OCI-M1 (cell line): Measurements from ENCODE around the gene PNMA6A.
"Not testable (repeated sequence)": the region's sequence is repeated elsewhere in the genome, so short reads cannot be mapped to it uniquely, and the experiment has no call there.

Source experiments
- DNase-seq: peaks from one replicate; lab custom pipeline; 2025; lab: John Stamatoyannopoulos, UW

PNMA6A gene

GRCh38 chrX:153075366-153075765 lies 3.1 kb downstream of the PNMA6A start:
- no peak for DNase-seq

- not testable (repeated sequence) for DNase-seq
These were observed 5.3 kb downstream of the PNMA6A start for GRCh38 chrX:153077437-153078135.

GRCh38 chrX:153083238-153083923 lies 11.1 kb downstream of the PNMA6A start:
- not testable (repeated sequence) for DNase-seq

GRCh38 chrX:153102418-153102817 lies 30.2 kb downstream of the PNMA6A start:
- DNase-seq, result no peak

- not testable (repeated sequence) for DNase-seq
These were observed 32.7 kb downstream of the PNMA6A start for GRCh38 chrX:153104959-153105358.

DNA sequence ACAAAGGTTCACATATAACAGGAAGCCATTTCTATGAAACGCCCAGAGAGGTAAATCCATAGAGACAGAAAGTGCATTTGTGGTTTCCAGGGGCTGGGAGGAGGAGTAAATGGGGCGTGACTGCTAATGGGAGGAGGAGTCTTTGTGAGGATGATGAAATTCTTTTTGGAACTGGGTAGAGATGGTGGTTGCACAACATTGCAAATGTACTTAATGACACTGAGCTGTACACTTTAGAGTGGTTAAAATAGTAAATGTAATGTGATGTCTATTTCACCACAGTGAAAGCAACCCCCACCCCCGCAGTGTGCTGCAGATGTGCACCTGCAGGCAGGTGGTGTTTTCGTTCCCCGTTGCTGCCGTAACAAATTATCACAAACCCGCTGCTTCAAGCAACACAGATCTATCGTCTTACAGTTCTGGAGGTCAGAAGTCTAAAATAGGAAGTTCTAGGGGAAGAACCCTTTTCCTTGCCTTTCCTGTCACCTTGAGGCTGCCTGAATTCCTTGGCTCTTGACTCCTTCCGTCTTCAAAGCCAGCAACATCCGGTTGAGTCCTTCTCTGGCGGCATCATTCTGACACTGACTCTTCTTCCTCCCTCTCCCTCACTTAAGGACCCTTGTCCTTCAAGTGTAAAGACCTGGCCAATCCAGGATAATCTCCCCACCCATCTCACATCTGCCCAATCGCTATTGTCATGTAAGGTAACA lies 34.0 kb downstream of the PNMA6A start:
- DNase-seq, result not testable (repeated sequence)

- DNase-seq, result not testable (repeated sequence)
These were observed 38.5 kb downstream of the PNMA6A start for GRCh38 chrX:153110735-153111134.

DNA sequence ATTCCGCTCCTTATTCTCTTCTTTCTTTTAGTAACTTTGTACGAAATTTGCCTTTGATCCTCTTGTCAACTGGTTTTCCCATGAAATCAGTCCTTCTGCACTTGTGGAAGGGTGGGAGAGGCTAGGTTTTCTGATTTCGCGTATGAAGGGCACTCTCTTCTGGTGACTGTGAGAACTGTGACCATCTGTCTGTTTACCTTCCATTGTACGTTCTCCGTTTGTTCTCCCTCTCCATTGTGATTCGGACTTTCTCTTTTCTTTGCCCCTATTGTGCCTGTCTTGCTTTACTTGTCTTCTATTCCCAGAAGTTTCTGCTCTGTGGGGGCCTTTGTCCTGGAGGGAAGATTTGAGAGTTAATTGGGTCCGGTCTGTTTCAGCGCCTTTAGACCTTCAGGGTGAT lies 41.6 kb downstream of the PNMA6A start:
- not testable (repeated sequence) for DNase-seq

GRCh38 chrX:153117754-153118153 lies 45.5 kb downstream of the PNMA6A start:
- DNase-seq, result not testable (repeated sequence)

DNA sequence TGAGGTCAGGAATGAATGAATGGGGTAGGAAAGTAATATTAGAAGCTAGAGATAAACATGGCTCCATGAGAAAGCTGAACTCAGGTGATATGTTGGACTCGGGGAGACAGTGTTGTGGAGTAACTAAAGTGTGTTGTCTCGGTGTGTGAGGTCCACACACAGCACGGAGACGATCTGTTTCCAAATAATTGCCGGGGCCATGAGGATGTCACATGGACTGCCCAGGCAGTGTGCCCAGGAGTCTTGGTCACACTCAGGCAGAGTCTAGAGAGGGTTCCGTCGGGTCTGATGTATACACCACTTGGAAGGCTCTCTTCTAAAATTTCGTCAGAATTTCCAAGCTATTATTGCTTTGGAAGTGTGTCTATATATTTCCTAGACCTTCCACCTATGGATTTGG lies 48.0 kb downstream of the PNMA6A start:
- DNase-seq, result not testable (repeated sequence)

- not testable (repeated sequence) for DNase-seq
These were observed 51.2 kb downstream of the PNMA6A start for GRCh38 chrX:153123468-153123867.
